Measurements from ENCODE around the gene CTIF.

The CTIF gene

DNA sequence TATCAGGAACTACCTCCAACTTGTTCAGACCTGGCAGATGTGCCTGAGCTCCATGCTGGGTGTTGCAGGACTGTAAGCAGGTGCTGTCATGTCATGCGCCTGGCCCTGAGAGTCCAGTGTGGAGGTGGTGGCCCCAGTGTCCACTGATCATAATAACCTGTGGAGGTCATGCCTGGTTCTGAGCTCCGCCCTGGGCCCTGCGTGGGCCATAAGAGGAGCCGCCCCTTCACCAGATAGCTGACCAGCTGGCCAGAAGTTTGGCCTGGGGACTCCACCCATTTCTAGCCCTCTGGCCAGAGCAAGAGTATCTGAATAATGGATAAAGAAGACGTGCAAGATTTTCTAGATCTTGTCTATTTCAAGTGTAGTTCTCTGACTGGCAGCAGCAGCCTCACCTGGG lies 72.4 kb downstream of the CTIF start:
- no peak overlapping the region for H3K9ac ChIP-seq (ENCODE audit: insufficient read length)
- no peak for DNase-seq (ENCODE audit: low read depth, low spot score)
- no peak overlapping the region for H3K4me3 ChIP-seq
- H3K9me3 ChIP-seq (ENCODE audit: low read depth, low read length) = no peaks in the 10 kb centered on the region
- no peak overlapping the region for H3K27ac ChIP-seq
- TF ChIP-seq EZH2 (IDR thresholded peaks at IDR 0.05) (no peak), FOXP2 (optimal IDR thresholded peaks at IDR 0.05; ENCODE audit: control extremely low read depth, extremely low read length, insufficient read depth) (no peak), POLR2AphosphoS5 (IDR thresholded peaks at IDR 0.05; ENCODE audit: borderline replicate concordance, low read depth, low read length) (no peak)
- H3K36me3 ChIP-seq (ENCODE audit: insufficient read depth, low read length) = no peaks in the 10 kb centered on the region

DNA sequence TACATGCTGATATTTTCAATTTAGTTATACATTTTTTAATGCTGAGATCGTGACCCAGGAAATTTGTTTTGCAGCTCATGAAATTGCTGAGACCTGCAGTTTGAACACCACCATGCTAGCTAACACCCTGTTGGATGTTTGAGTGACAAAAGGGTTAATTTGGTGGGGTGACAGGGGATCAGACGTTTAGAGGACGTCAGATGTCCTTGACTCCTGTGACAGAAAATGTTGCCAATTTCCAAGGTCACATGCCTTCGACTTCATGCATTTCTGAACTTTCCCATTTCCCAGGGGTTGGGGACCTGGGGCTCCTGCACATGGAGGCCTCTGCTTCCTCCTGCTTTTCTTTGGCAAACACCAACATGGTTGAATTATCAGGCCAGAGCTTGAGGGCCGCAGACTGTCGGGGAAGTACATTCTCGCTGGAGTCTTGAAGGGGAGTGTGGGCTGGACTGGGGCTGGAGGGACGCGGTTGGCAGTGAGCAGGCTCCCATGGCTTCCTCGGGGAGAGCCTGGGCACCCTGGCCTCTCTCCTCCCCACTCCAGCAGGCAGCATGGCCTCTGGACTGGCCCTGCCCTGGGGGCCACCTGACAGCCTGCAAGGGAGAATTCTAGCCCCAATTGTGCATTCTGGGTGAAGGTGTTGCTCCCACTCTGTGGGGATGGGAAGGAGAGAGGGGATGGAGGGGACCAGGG lies 73.1 kb downstream of the CTIF start:
- Histone ChIP-seq H3K9ac (ENCODE audit: insufficient read length) (no peak overlapping the region), H3K36me3 (ENCODE audit: insufficient read depth, low read length) (no peaks in the 10 kb centered on the region), H3K27ac (no peak overlapping the region), H3K4me3 (no peak overlapping the region), H3K9me3 (ENCODE audit: low read depth, low read length) (no peaks in the 10 kb centered on the region)
- DNase-seq (ENCODE audit: low read depth, low spot score) = no peak
- TF ChIP-seq FOXP2 (optimal IDR thresholded peaks at IDR 0.05; ENCODE audit: control extremely low read depth, extremely low read length, insufficient read depth) (no peak), EZH2 (IDR thresholded peaks at IDR 0.05) (no peak), POLR2AphosphoS5 (IDR thresholded peaks at IDR 0.05; ENCODE audit: borderline replicate concordance, low read depth, low read length) (no peak)

DNA sequence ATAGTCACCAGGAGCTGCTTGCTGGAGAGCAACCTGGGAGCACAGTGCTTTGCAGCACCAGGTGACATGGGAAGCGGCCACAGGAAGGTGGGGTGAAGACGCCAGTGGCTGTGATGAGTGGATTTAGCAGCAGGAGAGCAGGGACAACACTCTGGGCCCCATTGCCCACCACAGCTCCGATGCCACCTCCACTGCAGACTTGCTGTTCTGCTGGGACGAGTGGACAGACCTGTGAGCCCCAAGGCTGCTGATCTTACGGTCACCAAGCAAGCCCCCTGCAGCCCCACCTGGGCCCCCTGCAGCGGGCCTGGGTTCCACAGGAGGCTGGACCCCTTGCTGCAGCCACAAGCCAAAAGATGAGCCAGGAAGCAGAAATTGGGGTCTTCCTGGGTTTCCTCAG lies 73.7 kb downstream of the CTIF start:
- DNase-seq (ENCODE audit: low read depth, low spot score) = no peak
- Histone ChIP-seq H3K36me3 (ENCODE audit: insufficient read depth, low read length) (no peaks in the 10 kb centered on the region), H3K4me3 (no peak overlapping the region), H3K9me3 (ENCODE audit: low read depth, low read length) (no peaks in the 10 kb centered on the region), H3K27ac (no peak overlapping the region), H3K9ac (ENCODE audit: insufficient read length) (no peak overlapping the region)
- TF ChIP-seq FOXP2 (optimal IDR thresholded peaks at IDR 0.05; ENCODE audit: control extremely low read depth, extremely low read length, insufficient read depth) (no peak), EZH2 (IDR thresholded peaks at IDR 0.05) (no peak), POLR2AphosphoS5 (IDR thresholded peaks at IDR 0.05; ENCODE audit: borderline replicate concordance, low read depth, low read length) (no peak)

DNA sequence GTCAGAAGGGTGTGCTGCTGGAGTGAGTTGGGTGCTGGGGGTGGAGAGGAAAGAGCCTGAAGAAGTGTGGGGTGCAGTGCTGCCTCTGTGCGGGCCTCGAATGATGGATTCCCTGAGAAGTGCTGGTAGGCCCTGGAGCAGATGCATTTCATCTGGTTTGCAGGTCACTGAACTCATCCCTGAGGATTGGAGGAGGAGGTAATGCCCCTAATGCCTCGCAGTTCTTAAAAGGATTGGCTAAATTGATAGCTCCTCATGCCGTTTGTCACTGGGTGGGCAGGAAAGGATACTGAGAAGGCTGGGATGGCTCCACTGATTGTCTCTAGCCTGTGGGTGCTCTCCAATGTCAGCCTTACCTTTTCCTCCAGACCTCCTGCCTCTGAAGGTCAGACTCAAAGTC lies 74.1 kb downstream of the CTIF start:
- H3K9me3 ChIP-seq (ENCODE audit: low read depth, low read length) = no peaks in the 10 kb centered on the region
- TF ChIP-seq POLR2AphosphoS5 (IDR thresholded peaks at IDR 0.05; ENCODE audit: borderline replicate concordance, low read depth, low read length) (no peak), FOXP2 (optimal IDR thresholded peaks at IDR 0.05; ENCODE audit: control extremely low read depth, extremely low read length, insufficient read depth) (no peak), EZH2 (IDR thresholded peaks at IDR 0.05) (no peak)

DNA sequence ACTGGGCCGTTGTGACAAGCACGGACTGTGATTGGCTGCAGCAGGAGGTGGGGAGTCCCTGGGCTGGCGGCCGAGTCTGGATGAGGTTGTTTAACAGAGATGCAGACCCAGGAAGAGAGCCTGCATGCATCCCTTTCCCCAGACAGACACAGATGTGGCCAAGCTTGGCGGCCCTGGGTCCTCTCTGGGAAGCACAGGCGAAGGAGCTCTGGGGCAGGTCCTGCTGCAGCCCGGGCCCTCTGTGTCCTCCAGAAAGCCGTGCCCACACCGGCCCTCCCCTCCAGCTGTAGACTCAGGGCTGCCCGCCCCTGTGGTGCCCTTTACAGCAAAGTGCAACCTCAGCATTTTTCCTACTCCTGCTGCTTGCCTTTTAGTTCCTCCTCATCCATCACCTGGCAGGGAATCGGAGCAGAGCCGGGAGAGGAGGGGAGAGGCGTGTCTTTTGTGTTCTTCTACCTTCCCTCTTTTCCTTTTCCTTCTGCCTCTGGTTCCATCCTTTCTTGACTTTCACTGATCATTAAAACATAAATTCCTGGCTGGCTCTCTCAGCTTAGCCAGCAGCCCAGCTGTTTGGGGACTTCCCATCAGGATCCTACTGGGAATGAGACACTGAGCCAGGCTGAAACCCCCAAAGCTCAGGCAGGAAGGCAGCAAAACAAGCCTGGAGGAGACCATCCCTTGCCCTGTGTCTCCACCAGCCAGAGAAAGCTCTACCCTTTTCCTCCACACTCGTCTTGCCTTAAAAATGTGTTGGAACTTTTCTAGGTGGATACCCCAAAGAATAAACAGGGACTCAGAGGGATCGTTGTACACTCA lies 75.0 kb downstream of the CTIF start:
- H3K27ac ChIP-seq = no peak overlapping the region
- no peaks in the 10 kb centered on the region for H3K36me3 ChIP-seq (ENCODE audit: insufficient read depth, low read length)
- no peak for TF ChIP-seq FOXP2 (optimal IDR thresholded peaks at IDR 0.05; ENCODE audit: control extremely low read depth, extremely low read length, insufficient read depth)
- no peak for TF ChIP-seq POLR2AphosphoS5 (IDR thresholded peaks at IDR 0.05; ENCODE audit: borderline replicate concordance, low read depth, low read length)
- TF ChIP-seq EZH2 (IDR thresholded peaks at IDR 0.05) = no peak
- no peak overlapping the region for H3K9ac ChIP-seq (ENCODE audit: insufficient read length)
- H3K4me3 ChIP-seq = no peak overlapping the region
- DNase-seq (ENCODE audit: low read depth, low spot score) = no peak
- no peaks in the 10 kb centered on the region for H3K9me3 ChIP-seq (ENCODE audit: low read depth, low read length)

More for the DNA sequence above, 74.1 kb downstream of the CTIF start:
- Histone ChIP-seq H3K36me3 (ENCODE audit: insufficient read depth, low read length) (no peaks in the 10 kb centered on the region), H3K9ac (ENCODE audit: insufficient read length) (no peak overlapping the region), H3K4me3 (no peak overlapping the region), H3K27ac (no peak overlapping the region)
- no peak for DNase-seq (ENCODE audit: low read depth, low spot score)

DNA sequence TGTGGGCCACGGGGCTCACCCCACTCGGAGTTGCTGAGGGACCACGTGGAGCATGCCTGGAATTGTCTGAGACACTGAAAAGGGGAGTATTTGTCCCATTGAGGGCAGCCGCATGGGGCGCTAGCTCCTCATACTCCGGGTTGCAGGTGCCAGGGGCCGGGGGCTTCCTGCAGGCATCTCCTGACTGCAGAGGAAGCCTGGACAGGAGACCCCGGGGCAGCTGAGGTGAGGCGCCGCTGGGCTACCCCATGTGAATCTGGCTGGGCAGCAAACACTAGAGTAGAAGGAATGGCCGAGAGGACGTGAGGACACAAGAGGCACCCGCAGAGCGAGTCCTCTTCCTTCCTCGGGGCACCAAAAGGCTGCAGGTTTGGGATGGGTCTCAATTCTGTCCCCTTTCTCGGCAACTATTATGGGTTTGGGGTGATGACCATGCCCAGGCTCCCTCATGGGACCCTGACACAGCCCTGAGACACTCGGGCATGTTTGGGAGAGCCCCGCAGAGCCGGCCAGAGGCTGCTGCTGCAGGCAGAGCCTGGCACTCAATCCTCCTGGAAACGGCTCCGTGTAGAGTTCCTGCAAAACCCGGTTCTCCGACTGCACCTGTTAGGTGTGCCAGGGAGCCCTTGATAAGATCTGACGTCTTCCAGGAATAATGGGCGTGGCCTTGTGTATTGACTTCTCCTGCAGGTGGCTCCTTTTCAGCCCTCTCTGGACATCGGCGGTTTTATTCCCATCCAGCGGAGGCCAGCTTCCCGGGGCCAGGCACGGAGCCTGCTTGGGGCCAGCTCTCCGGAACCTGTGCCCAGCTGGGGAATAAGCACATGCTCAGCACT lies 77.0 kb downstream of the CTIF start:
- DNase-seq (ENCODE audit: low read depth, low spot score) = no peak
- no peak overlapping the region for H3K9ac ChIP-seq (ENCODE audit: insufficient read length)
- TF ChIP-seq FOXP2 (optimal IDR thresholded peaks at IDR 0.05; ENCODE audit: control extremely low read depth, extremely low read length, insufficient read depth) (no peak), POLR2AphosphoS5 (IDR thresholded peaks at IDR 0.05; ENCODE audit: borderline replicate concordance, low read depth, low read length) (no peak), EZH2 (IDR thresholded peaks at IDR 0.05) (no peak)
- H3K36me3 ChIP-seq (ENCODE audit: insufficient read depth, low read length) = no peaks in the 10 kb centered on the region
- H3K9me3 ChIP-seq (ENCODE audit: low read depth, low read length) = no peaks in the 10 kb centered on the region
- H3K4me3 ChIP-seq = no peak overlapping the region
- no peak overlapping the region for H3K27ac ChIP-seq

DNA sequence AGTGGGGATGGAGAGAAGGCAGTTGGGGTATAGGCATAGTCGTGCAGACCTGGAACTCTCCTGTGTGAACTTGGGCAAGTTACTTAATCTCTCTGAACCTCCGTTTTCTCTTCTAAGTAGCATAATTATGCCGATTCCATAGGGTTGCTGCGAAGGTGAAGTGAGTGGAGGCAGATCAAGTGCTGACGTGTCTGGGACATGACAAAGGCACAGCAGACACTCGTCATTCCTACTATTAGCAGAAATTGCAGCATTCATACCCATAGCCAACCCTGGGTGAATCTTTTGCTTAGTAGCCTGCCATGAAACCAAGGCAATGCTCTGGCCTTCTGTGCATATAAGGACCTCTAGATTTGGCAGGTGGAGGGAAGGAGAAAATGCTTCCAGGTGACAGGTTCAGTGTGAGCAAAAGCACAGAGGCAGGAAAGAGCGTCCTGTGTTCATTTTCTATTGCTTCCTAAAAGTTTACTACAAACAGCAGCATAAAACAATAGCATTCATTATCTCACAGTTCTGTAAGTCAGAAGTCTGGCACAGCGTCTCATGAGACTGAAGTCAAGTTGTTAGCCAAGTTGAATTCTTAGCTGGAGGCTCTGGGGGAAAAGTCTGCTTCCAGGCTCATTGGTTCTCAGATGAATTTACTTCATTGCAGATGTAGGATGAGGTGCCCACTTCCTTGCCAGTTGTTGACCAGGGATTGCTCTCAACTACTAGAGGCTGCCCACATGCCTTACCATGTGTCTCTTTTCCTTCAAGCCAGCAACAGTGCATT lies 77.8 kb downstream of the CTIF start:
- Histone ChIP-seq H3K9ac (ENCODE audit: insufficient read length) (no peak overlapping the region), H3K27ac (no peak overlapping the region)

More for the DNA sequence above, 77.8 kb downstream of the CTIF start:
- no peak for TF ChIP-seq FOXP2 (optimal IDR thresholded peaks at IDR 0.05; ENCODE audit: control extremely low read depth, extremely low read length, insufficient read depth)
- no peak for TF ChIP-seq POLR2AphosphoS5 (IDR thresholded peaks at IDR 0.05; ENCODE audit: borderline replicate concordance, low read depth, low read length)
- no peak for TF ChIP-seq EZH2 (IDR thresholded peaks at IDR 0.05)
- no peak overlapping the region for H3K4me3 ChIP-seq
- no peaks in the 10 kb centered on the region for H3K9me3 ChIP-seq (ENCODE audit: low read depth, low read length)
- no peak for DNase-seq (ENCODE audit: low read depth, low spot score)
- no peaks in the 10 kb centered on the region for H3K36me3 ChIP-seq (ENCODE audit: insufficient read depth, low read length)
